ENCODE measurements around the gene CDC14A.
"Not testable (repeated sequence)": the region's sequence is repeated elsewhere in the genome, so short reads cannot be mapped to it uniquely, and the experiment has no call there.

The CDC14A gene

GRCh38 chr1:100363831-100364230, 11.5 kb downstream of the CDC14A start:
- no peak for DNase-seq (ENCODE audit: low read depth in 2 of 2)

- no peak for DNase-seq (ENCODE audit: low read depth in 2 of 2)
Measured at GRCh38 chr1:100364697-100365096, 12.4 kb downstream of the CDC14A start.

- no peak for DNase-seq (ENCODE audit: low read depth in 2 of 2)
Measured at GRCh38 chr1:100366209-100366525, 13.9 kb downstream of the CDC14A start.

GRCh38 chr1:100369339-100369738, 17.0 kb downstream of the CDC14A start:
- not testable (repeated sequence) for DNase-seq (ENCODE audit: low read depth in 2 of 2)

- DNase-seq (ENCODE audit: low read depth in 2 of 2) = not testable (repeated sequence)
Measured at GRCh38 chr1:100373953-100374352, 21.6 kb downstream of the CDC14A start.

- not testable (repeated sequence) for DNase-seq (ENCODE audit: low read depth in 2 of 2)
Measured at GRCh38 chr1:100376890-100377289, 24.6 kb downstream of the CDC14A start.

GRCh38 chr1:100377590-100378361, 25.5 kb downstream of the CDC14A start:
- no peak for DNase-seq (ENCODE audit: low read depth in 2 of 2)

- DNase-seq (ENCODE audit: low read depth in 2 of 2) = no peak
Measured at GRCh38 chr1:100378956-100379355, 26.6 kb downstream of the CDC14A start.

- no peak for DNase-seq (ENCODE audit: low read depth in 2 of 2)
Measured at GRCh38 chr1:100380635-100381034, 28.3 kb downstream of the CDC14A start.

GRCh38 chr1:100382657-100383056, 30.4 kb downstream of the CDC14A start:
- no peak for DNase-seq (ENCODE audit: low read depth in 2 of 2)

GRCh38 chr1:100383743-100384405, 31.6 kb downstream of the CDC14A start:
- no peak for DNase-seq (ENCODE audit: low read depth in 2 of 2)

- no peak for DNase-seq (ENCODE audit: low read depth in 2 of 2)
Measured at GRCh38 chr1:100387209-100387608, 34.9 kb downstream of the CDC14A start.

GRCh38 chr1:100387657-100388350, 35.5 kb downstream of the CDC14A start:
- DNase-seq (ENCODE audit: low read depth in 2 of 2) = no peak

- no peak for DNase-seq (ENCODE audit: low read depth in 2 of 2)
Measured at GRCh38 chr1:100390531-100390930, 38.2 kb downstream of the CDC14A start.

GRCh38 chr1:100391675-100392074, 39.4 kb downstream of the CDC14A start:
- no peak for DNase-seq (ENCODE audit: low read depth in 2 of 2)

GRCh38 chr1:100392756-100393155, 40.5 kb downstream of the CDC14A start:
- no peak for DNase-seq (ENCODE audit: low read depth in 2 of 2)

- no peak for DNase-seq (ENCODE audit: low read depth in 2 of 2)
Measured at GRCh38 chr1:100394285-100394684, 42.0 kb downstream of the CDC14A start.

GRCh38 chr1:100395913-100396312, 43.6 kb downstream of the CDC14A start:
- DNase-seq (ENCODE audit: low read depth in 2 of 2) = no peak

- no peak for DNase-seq (ENCODE audit: low read depth in 2 of 2)
Measured at GRCh38 chr1:100396651-100397050, 44.3 kb downstream of the CDC14A start.

GRCh38 chr1:100397681-100398080, 45.4 kb downstream of the CDC14A start:
- no peak for DNase-seq (ENCODE audit: low read depth in 2 of 2)

- no peak for DNase-seq (ENCODE audit: low read depth in 2 of 2)
Measured at GRCh38 chr1:100398648-100399047, 46.3 kb downstream of the CDC14A start.

GRCh38 chr1:100400404-100400803, 48.1 kb downstream of the CDC14A start:
- DNase-seq (ENCODE audit: low read depth in 2 of 2) = peak; percentile 15 to 23

GRCh38 chr1:100404821-100405220, 52.5 kb downstream of the CDC14A start:
- no peak for DNase-seq (ENCODE audit: low read depth in 2 of 2)
